Stimulated activated CD8-positive, alpha-beta memory T cell treated with anti-CD3 and anti-CD28 coated beads, Interleukin-7, amount 100 ng/mL, for 4 hours (primary cell): ENCODE measurements around the gene NECAB2.

ENCODE experiments used
- DNase-seq, 2 donors: peaks; one replicate each; pipeline ENCODE4 v3.0.0-alpha.2; 2020; ENCODE audit warnings: low read depth in 2 of 2

The NECAB2 gene

DNA sequence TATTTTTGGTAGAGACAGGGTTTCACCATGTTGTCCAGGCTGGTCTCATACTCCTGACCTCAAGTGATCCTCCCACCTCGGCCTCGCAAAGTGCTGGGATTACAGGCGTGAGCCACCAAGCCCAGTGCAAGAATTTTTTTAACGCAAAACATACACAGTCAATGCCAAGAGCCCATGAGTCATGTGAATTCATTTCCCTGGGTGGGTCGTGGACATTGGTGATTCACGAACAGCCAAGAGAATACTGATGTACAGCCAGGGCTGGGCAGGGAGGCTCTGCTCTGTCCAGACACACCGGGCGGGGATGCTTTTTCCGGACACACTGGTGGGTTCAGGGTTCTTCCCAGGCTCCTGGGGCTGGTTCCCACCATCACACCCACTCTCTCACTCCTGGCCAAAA lies 56.8 kb downstream of the NECAB2 start:
- no peak for DNase-seq

DNA sequence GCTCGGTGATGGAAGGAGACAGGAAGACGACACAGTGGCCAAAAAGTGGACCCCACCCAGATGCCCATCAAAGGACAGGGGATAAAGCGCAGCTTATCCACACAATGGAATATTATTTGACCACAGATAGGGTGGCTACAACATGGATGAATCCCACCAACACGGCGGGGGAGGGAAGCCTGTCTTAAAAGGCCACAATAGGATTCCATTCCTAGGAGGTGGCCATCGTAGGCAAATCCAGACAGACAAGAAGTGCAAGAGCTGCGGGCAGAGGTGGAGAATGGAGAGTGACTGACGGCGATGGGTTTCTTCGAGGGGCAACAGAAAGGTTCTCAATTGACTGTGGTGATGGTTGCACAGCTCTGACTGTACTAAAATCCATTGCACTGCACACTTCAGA lies 58.6 kb downstream of the NECAB2 start:
- no peak for DNase-seq

DNA sequence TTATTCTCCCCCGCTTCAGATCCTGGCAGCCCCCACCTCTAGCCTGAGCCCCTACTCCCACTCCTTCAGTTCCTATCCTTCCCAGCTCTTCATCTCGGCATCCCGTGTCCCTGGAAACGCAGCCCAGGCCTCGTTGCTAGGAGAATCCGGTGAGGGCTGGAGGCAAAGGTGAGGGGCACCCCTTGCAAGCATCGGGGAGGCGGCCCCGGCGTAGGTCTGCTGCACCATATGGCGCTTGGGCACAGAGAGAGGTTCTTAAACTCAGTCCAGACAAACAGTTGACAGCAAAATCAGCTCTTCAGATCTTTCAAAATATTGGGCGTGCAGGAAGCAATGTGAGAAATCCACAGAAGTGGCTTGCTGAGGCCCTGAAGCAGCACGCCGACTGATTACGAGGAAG lies 59.6 kb downstream of the NECAB2 start:
- no peak for DNase-seq

- no peak for DNase-seq
Observed at GRCh38 chr16:84029297-84030047, 61.4 kb downstream of the NECAB2 start.

DNA sequence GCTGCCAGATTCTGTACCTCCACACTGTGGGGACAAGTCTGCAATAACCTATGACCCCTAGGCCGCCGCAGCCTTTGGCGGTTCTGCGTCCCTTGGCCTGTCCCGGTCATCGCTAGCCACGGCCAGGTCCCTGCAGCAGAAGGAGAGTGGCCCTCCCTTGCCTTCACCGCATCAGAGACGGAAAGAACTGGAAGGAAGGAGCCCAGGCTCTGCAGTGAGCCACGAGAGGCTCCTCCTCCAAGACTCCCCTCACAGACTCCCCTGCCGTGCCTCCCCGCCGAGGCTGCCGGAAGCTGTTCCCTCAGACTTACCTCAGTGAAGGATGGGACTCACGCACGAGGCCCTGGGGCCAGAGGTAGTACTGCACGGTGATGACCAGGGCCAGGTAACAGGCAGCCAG lies 63.5 kb downstream of the NECAB2 start:
- DNase-seq: no peak

- no peak for DNase-seq
Observed at GRCh38 chr16:84032458-84033178, 64.6 kb downstream of the NECAB2 start.

GRCh38 chr16:84033251-84034195 lies 65.5 kb downstream of the NECAB2 start:
- no peak for DNase-seq

- DNase-seq: no peak
Observed at GRCh38 chr16:84034516-84034915, 66.5 kb downstream of the NECAB2 start.

GRCh38 chr16:84036131-84036530 lies 68.1 kb downstream of the NECAB2 start:
- DNase-seq: no peak

- DNase-seq: no peak
Observed at GRCh38 chr16:84036982-84037425, 69.0 kb downstream of the NECAB2 start.

- DNase-seq: no peak
Observed at GRCh38 chr16:84038469-84038868, 70.4 kb downstream of the NECAB2 start.

- no peak for DNase-seq
Observed at GRCh38 chr16:84039696-84040095, 71.7 kb downstream of the NECAB2 start.

DNA sequence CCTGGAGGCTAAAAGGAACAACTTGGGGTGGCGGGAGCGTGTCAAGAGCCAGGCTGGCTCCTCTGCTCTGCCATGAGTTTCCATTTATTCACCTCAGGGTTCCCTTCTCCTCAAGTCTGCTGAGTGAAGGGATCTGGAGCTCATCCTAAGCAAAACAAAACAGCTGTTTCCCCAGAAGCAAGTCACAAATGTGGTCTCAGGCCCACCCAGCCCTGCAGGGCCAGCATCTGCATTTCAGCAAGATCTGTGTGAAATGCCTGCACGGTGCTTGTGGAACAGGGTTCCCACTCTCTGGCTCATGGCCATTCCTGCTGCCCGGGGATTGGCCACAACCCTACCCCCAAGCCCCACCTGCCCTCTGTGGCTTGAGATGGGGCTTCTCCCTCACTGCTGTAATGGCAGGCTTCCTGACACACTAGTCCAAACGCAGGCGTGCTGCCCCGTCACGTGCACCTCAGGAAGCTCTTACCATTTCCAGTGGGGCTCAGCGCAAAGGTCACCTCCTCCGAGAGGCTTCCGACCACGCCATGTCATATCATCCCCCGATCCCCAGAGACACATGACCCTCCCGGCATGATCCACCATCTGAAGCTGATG lies 72.3 kb downstream of the NECAB2 start:
- no peak for DNase-seq

DNA sequence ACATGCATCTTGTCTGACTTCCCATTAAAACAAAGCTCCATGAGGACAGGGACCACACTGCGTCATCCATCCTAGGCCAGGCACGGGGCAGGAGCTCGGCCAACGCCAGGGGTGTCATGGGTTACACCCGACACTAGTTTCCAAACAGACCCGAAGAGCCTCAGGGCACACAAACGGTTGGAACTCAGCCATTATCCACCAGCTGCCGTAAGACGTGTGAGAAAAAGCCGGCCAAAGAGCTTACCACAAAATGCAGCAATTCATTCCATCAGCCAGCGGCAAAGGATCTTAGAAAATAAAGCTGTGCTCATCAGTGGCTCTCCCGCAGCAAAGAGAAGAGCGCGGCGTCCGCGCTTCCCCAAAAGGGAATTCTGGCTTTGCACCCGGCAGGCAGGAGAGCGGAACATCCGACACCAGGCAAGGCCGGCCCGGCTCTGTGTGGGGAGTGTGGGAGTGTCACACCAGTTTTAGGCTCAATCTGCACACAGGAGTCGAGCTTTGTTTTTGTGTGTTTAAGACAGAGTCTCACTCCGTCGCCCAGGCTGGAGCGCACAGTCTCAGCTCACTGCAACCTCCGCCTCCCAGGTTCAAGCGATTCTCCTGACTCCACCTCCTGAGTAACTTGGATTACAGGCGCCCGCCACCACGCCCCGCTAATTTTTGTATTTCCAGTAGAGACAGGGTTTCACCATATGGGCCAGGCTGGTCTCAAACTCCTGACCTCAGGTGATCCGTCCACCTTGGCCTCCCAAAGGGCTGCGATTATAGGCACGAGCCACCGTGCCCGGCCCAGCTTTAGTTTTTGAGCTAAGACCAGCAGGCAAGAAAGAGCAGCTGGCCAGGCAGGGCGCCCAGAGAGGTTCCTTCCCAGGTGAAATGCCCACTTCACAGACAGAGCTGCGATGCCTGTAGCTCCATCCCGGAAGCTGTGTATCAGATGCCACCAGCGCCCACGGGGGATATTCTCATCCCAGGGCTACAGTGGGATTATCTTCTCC lies 73.1 kb downstream of the NECAB2 start:
- no peak for DNase-seq

- no peak for DNase-seq
Observed at GRCh38 chr16:84041881-84042280, 73.8 kb downstream of the NECAB2 start.

DNA sequence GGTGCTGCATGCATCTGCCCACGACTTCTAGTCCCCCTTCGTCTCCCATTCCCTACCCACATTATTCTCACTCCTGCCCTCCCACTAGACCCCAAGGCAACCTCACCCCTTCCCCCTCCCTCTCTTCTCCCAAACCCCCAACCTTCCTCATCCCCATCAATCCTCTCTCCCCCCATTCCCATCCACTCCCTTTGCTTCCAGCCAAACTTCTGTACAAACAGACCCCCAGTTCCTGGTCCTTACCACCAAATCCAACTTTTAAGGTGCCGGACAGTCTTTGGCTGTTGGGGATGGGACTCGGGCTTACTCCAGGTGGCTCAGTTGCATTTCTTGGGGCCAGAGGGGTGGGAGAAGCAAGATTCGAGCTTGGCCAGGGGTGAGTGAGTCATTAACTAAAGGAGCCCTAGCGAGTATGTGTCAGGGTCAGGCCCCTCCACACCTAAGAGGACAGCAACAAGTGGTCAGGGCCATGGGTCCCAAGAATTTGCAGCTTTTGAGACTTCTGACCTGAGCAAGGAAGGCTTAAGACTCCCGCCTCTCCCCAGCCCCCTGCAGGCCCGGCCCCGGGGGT lies 74.3 kb downstream of the NECAB2 start, which contains the start of gene SLC38A8:
Gene SLC38A8, minus strand, starts transcription at position 488 of the 571 bp plus-strand sequence. CDS start 638 bp downstream, outside the sequence.
- DNase-seq: no peak

- DNase-seq: no peak
Observed at GRCh38 chr16:84042879-84043485, 74.9 kb downstream of the NECAB2 start.

DNA sequence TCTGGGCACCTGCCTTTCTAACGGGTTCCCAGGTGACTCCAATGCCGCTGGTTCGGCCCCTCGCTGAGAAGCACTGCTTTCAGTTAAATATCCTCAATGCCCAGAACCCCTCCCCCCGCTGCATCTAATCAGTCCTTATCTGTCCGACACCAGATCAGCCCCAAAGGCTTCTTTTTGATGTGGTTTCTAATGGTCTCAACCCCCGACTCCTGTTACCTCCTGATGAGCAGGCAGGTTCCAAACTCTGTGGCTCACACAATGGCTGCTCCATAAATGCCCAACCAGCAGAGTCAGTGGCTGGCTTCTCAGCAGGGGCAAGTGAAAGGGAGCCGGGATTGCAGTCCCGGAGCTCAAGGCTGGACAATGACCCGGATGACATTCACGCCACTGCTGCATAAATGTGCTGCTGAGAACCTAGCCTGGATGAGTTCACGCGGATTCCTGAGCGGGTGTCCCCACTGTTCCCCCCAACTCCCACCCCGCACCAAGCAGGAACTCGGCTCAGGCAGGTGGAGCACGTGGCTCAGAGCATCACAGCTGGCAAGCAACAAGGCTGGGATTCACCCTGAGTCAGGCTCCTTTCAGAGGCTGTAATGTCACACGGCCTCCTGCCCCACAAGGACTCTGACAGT lies 75.6 kb downstream of the NECAB2 start:
- DNase-seq: no peak

DNA sequence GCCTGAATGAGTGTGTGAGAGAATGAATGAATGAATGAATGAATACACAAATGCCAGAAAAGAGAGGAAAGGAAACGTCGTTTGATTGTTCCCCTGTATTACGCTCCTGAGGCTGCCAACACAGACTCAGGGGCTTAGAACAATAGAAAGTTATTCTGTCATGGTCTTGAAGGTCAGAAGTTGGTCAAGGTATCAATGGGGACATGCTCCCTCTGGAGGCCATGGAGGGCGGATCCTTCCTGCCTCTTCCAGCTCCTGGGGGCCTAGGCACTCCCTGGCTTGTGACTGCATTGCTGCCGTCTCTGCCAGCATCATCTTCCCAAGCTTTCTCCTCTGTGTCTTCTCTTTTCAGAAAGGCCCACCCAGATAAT lies 76.1 kb downstream of the NECAB2 start:
- no peak for DNase-seq
